Liver (tissue), 9 donors: ENCODE results near the gene PRELID2. TPM values are rescaled to one million over a fixed set of nuclear protein-coding genes. Genes with fewer than 3 reads are reported as not detected.

Experiments used
- DNase-seq: peaks from one replicate; pipeline ENCODE4 v3.0.0-alpha.2; 2017; ENCODE audit warnings: low spot score
- H3K27ac ChIP-seq, 2 donors: one replicate each; pipeline ENCODE4 v1.7.0; 2013; ENCODE audit warnings: inconsistent platforms in 2 of 2, low read length in 2 of 2, control low read depth in 1 of 2, low read depth in 1 of 2, mild to moderate bottlenecking in 1 of 2
- H3K27me3 ChIP-seq, 4 donors: one replicate each; pipeline versions ENCODE4 v1.6.1 to v1.7.0; 2013; ENCODE audit warnings: low read length in 3 of 4, inconsistent platforms in 1 of 4, mild to moderate bottlenecking in 1 of 4, moderate library complexity in 1 of 4; ENCODE audit not compliant: control insufficient read depth in 4 of 4, insufficient read depth in 4 of 4
- H3K36me3 ChIP-seq, 4 donors: one replicate each; pipeline versions ENCODE4 v1.6.1 to v1.7.0; 2013; ENCODE audit warnings: low read length in 3 of 4, mild to moderate bottlenecking in 3 of 4, low read depth in 1 of 4, moderate library complexity in 1 of 4; ENCODE audit not compliant: control insufficient read depth in 4 of 4, insufficient read depth in 3 of 4
- H3K4me1 ChIP-seq, 4 donors: one replicate each; pipeline versions ENCODE4 v1.6.1 to v1.7.0; 2013; ENCODE audit warnings: low read length in 3 of 4, mild to moderate bottlenecking in 3 of 4, moderate library complexity in 1 of 4; ENCODE audit not compliant: control insufficient read depth in 4 of 4, insufficient read depth in 4 of 4
- H3K4me3 ChIP-seq, 3 donors: one replicate each; pipeline versions ENCODE4 v1.6.1 to v1.7.0; 2013; ENCODE audit warnings: low read length in 3 of 3, control low read depth in 1 of 3, low read depth in 1 of 3, mild to moderate bottlenecking in 1 of 3
- H3K9ac ChIP-seq, 2 donors: one replicate each; pipeline ENCODE4 v1.7.0; 2013; ENCODE audit warnings: low read length in 2 of 2, mild to moderate bottlenecking in 2 of 2, moderate library complexity in 2 of 2, control low read depth in 1 of 2, low read depth in 1 of 2
- H3K9me3 ChIP-seq, 4 donors: one replicate each; pipeline versions ENCODE4 v1.6.1 to v1.7.0; 2013; ENCODE audit warnings: low read length in 3 of 4; ENCODE audit not compliant: control insufficient read depth in 4 of 4
- EGR1 ChIP-seq, 2 donors: IDR thresholded peaks; 2 replicates each; pipeline ENCODE4 v1.6.1; 2016 to 2018; ENCODE audit warnings: antibody characterized with exemption in 2 of 2, low read depth in 2 of 2
- FOXA1 ChIP-seq: IDR thresholded peaks from 2 replicates; pipeline ENCODE4 v1.6.1; 2016; ENCODE audit warnings: antibody characterized with exemption
- FOXA2 ChIP-seq: IDR thresholded peaks from 2 replicates; pipeline ENCODE4 v1.6.1; 2016; ENCODE audit warnings: antibody characterized with exemption
- GABPA ChIP-seq, 2 donors: IDR thresholded peaks in 1 of 2; conservative IDR thresholded peaks in 1 of 2; 2 replicates each; pipeline ENCODE4 v1.6.1; 2016; ENCODE audit warnings: antibody characterized with exemption in 2 of 2, mild to moderate bottlenecking in 1 of 2, moderate library complexity in 1 of 2
- HNF4A ChIP-seq, 2 donors: conservative IDR thresholded peaks; 2 replicates each; pipeline ENCODE4 v1.6.1; 2016; ENCODE audit warnings: antibody characterized with exemption in 2 of 2, mild to moderate bottlenecking in 2 of 2
- HNF4G ChIP-seq: IDR thresholded peaks from 2 replicates; pipeline ENCODE4 v1.6.1; 2016; ENCODE audit warnings: antibody characterized with exemption
- MAX ChIP-seq: IDR thresholded peaks from 2 replicates; pipeline ENCODE4 v1.6.1; 2016; ENCODE audit warnings: antibody characterized with exemption
- NR2F2 ChIP-seq: IDR thresholded peaks from 2 replicates; pipeline ENCODE4 v1.6.1; 2016; ENCODE audit warnings: antibody characterized with exemption
- RAD21 ChIP-seq, 2 donors: IDR thresholded peaks; 2 replicates each; pipeline ENCODE4 v1.6.1; 2016; ENCODE audit warnings: antibody characterized with exemption in 2 of 2, mild to moderate bottlenecking in 2 of 2
- REST ChIP-seq: IDR thresholded peaks from 2 replicates; pipeline ENCODE4 v1.6.1; 2016; ENCODE audit warnings: antibody characterized with exemption, mild to moderate bottlenecking
- RXRA ChIP-seq, 2 donors: IDR thresholded peaks; 2 replicates each; pipeline ENCODE4 v1.6.1; 2017 to 2018; ENCODE audit warnings: antibody characterized with exemption in 2 of 2, mild to moderate bottlenecking in 1 of 2
- SP1 ChIP-seq: IDR thresholded peaks from 2 replicates; pipeline ENCODE4 v1.6.1; 2018; ENCODE audit warnings: antibody characterized with exemption, mild to moderate bottlenecking
- TAF1 ChIP-seq: conservative IDR thresholded peaks from 2 replicates; pipeline ENCODE4 v1.6.1; 2016; ENCODE audit warnings: antibody characterized with exemption, mild to moderate bottlenecking
- YY1 ChIP-seq: IDR thresholded peaks from 2 replicates; pipeline ENCODE4 v1.6.1; 2016; ENCODE audit warnings: antibody characterized with exemption, mild to moderate bottlenecking
- WGBS: extraction: QIAGEN DNeasy Blood & Tissue Kit; methylation state at CpG from one replicate; pipeline ENCODE4 v1.1.7; 2013; 5-methylcytosine and 5-hydroxymethylcytosine counted together
- polyA plus RNA-seq, 2 donors: library from polyadenylated mRNA; stranded (reverse) in 1 of 2; unstranded in 1 of 2; fragments of 200-250 nt in 1 of 2; fragments of >200 nt in 1 of 2; fragmentation: Nextera tagmentation in 1 of 2; extraction: Ambion mirVana in 1 of 2; gene quantifications; one replicate each; pipeline versions ENCODE4 v1.2.1 to v1.2.3, GENCODE V29; 2013 to 2015
- total RNA-seq, 2 donors: library from RNA; depleted of rRNA; stranded (reverse); fragments of >200 nt; gene quantifications; one replicate each; pipeline ENCODE4 v1.2.3, GENCODE V29; 2014
- TF ChIP-seq, protein P1 (sequence below): IDR thresholded peaks from 2 replicates; pipeline ENCODE4 v1.6.1; 2016; ENCODE audit warnings: antibody characterized with exemption
- donor health status: healthy.
- donor health status: healthy.
- donor health status: healthy.
- donor health status: healthy.
- donor health status: healthy.

PRELID2 gene
- total and polyA plus RNA-seq, 4 donors = 1.1 to 24.9 (median 4.5) TPM

- 85% methylated on average over 4 of the region's 4 CpGs for WGBS
- no peaks in the 10 kb centered on the region for H3K4me1 ChIP-seq
- H3K4me3 ChIP-seq = no peak overlapping the region
- no peaks in the 10 kb centered on the region for H3K36me3 ChIP-seq
- H3K27ac ChIP-seq = no peak overlapping the region
- H3K27me3 ChIP-seq = no peaks in the 10 kb centered on the region
- no peak for TF ChIP-seq FOXA1
- TF ChIP-seq, protein P1, sequence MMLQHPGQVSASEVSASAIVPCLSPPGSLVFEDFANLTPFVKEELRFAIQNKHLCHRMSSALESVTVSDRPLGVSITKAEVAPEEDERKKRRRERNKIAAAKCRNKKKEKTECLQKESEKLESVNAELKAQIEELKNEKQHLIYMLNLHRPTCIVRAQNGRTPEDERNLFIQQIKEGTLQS = no peak
- no peak for TF ChIP-seq NR2F2
- TF ChIP-seq HNF4A (conservative IDR thresholded peaks at IDR 0.05) = no peak
- TF ChIP-seq TAF1 = no peak
- no peak for TF ChIP-seq RXRA (IDR thresholded peaks at IDR 0.05)
- TF ChIP-seq FOXA2 = no peak
- TF ChIP-seq SP1 = no peak
- no peak for TF ChIP-seq HNF4G
- TF ChIP-seq MAX = no peak
- no peaks in the 10 kb centered on the region for H3K9me3 ChIP-seq
- DNase-seq = no peak
- no peak overlapping the region for H3K9ac ChIP-seq
Observed at GRCh38 chr5:145805819-145806218, 29.3 kb downstream of the PRELID2 start.

- H3K4me3 ChIP-seq = no peak overlapping the region
- 96% methylated on average over 3 of the region's 3 CpGs for WGBS
- H3K27me3 ChIP-seq = no peaks in the 10 kb centered on the region
- no peaks in the 10 kb centered on the region for H3K36me3 ChIP-seq
- H3K9me3 ChIP-seq = no peaks in the 10 kb centered on the region
- TF ChIP-seq MAX = no peak
- no peak for TF ChIP-seq GABPA (IDR thresholded peaks at IDR 0.05 in 1 of 2, conservative IDR thresholded peaks at IDR 0.05 in 1 of 2)
- TF ChIP-seq HNF4A (conservative IDR thresholded peaks at IDR 0.05) = no peak
- no peak overlapping the region for H3K9ac ChIP-seq
- H3K4me1 ChIP-seq = no peaks in the 10 kb centered on the region
- H3K27ac ChIP-seq = no peak overlapping the region
- DNase-seq = no peak
Observed at GRCh38 chr5:145804701-145805100, 30.4 kb downstream of the PRELID2 start.

GRCh38 chr5:145803112-145804004, 31.8 kb downstream of the PRELID2 start:
- TF ChIP-seq FOXA2 (no peak), RXRA (IDR thresholded peaks at IDR 0.05) (no peak), REST (no peak), YY1 (no peak), NR2F2 (no peak), RAD21 (IDR thresholded peaks at IDR 0.05) (no peak), GABPA (IDR thresholded peaks at IDR 0.05 in 1 of 2, conservative IDR thresholded peaks at IDR 0.05 in 1 of 2) (no peak), EGR1 (IDR thresholded peaks at IDR 0.05; ENCODE audit: low read depth in 2 of 2) (no peak), TAF1 (no peak)
- H3K27me3 ChIP-seq = no peaks in the 10 kb centered on the region
- H3K36me3 ChIP-seq = no peaks in the 10 kb centered on the region
- H3K4me3 ChIP-seq = no peak overlapping the region
- no peak overlapping the region for H3K27ac ChIP-seq
- no peaks in the 10 kb centered on the region for H3K4me1 ChIP-seq
- no peaks in the 10 kb centered on the region for H3K9me3 ChIP-seq
- DNase-seq = no peak
- 89% methylated on average over 9 of the region's 9 CpGs for WGBS
- no peak overlapping the region for H3K9ac ChIP-seq
